Neural progenitor cell (in vitro differentiated cells): ENCODE measurements around the gene PRDM16. TPM values are rescaled to one million over a fixed set of nuclear protein-coding genes. Genes with fewer than 3 reads are reported as not detected.

ENCODE experiments used
- DNase-seq: peaks from one replicate; pipeline ENCODE4 v3.0.0-alpha.2; 2016; ENCODE audit warnings: low spot score
- H2AFZ ChIP-seq: fragments of 200-600 bp; sonication (generic); replicated peaks from 2 replicates; pipeline ENCODE4 v1.6.1; 2016; ENCODE audit warnings: antibody characterized with exemption
- H3F3A ChIP-seq: fragments of 200-600 bp; sonication (generic); 2 replicates; pipeline ENCODE4 v1.6.1; 2016; ENCODE audit warnings: antibody characterized with exemption, low read depth
- H3K27ac ChIP-seq: fragments of 200-600 bp; sonication (generic); 2 replicates; pipeline ENCODE4 v1.5.1; 2016; ENCODE audit warnings: mild to moderate bottlenecking
- H3K27me3 ChIP-seq: fragments of 200-600 bp; sonication (generic); 2 replicates; pipeline ENCODE4 v1.6.1; 2016; ENCODE audit warnings: mild to moderate bottlenecking, moderate library complexity
- H3K36me3 ChIP-seq: fragments of 200-600 bp; sonication (generic); 2 replicates; pipeline ENCODE4 v1.5.1; 2016
- H3K4me1 ChIP-seq: fragments of 200-600 bp; sonication (generic); 2 replicates; pipeline ENCODE4 v1.6.1; 2016; ENCODE audit warnings: mixed run types
- H3K4me2 ChIP-seq: fragments of 200-600 bp; sonication (generic); 2 replicates; pipeline ENCODE4 v1.6.1; 2016
- H3K4me3 ChIP-seq: fragments of 200-600 bp; sonication (generic); 2 replicates; pipeline ENCODE4 v1.5.1; 2016
- H3K79me2 ChIP-seq: fragments of 200-600 bp; sonication (generic); 2 replicates; pipeline ENCODE4 v1.6.1; 2016; ENCODE audit warnings: low read depth
- H3K9ac ChIP-seq: fragments of 200-600 bp; sonication (generic); 2 replicates; pipeline ENCODE4 v1.6.1; 2016
- H3K9me3 ChIP-seq: fragments of 200-600 bp; sonication (generic); 2 replicates; pipeline ENCODE4 v1.5.1; 2016; ENCODE audit warnings: low read depth
- H4K20me1 ChIP-seq: fragments of 200-600 bp; sonication (generic); 2 replicates; pipeline ENCODE4 v1.6.1; 2016; ENCODE audit warnings: low read depth
- H3K27ac Mint-ChIP-seq: 3 replicates; pipeline ENCODE4 v1.8.0; 2021; ENCODE audit warnings: mixed read lengths
- H3K27me3 Mint-ChIP-seq: 2 replicates; pipeline ENCODE4 v1.8.0; 2022; ENCODE audit warnings: low read depth, mild to moderate bottlenecking, inconsistent platforms, moderate library complexity, mixed read lengths; ENCODE audit not compliant: insufficient read depth
- H3K36me3 Mint-ChIP-seq: 3 replicates; pipeline ENCODE4 v1.8.0; 2021; ENCODE audit warnings: mixed read lengths
- H3K4me1 Mint-ChIP-seq: 3 replicates; pipeline ENCODE4 v1.8.0; 2021; ENCODE audit warnings: mixed read lengths
- H3K4me3 Mint-ChIP-seq: 3 replicates; pipeline ENCODE4 v1.8.0; 2021; ENCODE audit warnings: mild to moderate bottlenecking, moderate library complexity, mixed read lengths
- H3K9me3 Mint-ChIP-seq: 3 replicates; pipeline ENCODE4 v1.8.0; 2020; ENCODE audit warnings: mixed read lengths
- EZH2 ChIP-seq: fragments of 200-600 bp; sonication (generic); IDR thresholded peaks from 2 replicates; pipeline ENCODE4 v1.6.1; 2017; ENCODE audit warnings: antibody characterized with exemption, mild to moderate bottlenecking, moderate library complexity
- EZH2phosphoT487 ChIP-seq: fragments of 200-600 bp; sonication (generic); IDR thresholded peaks from 2 replicates; pipeline ENCODE4 v1.6.1; 2017; ENCODE audit warnings: antibody characterized with exemption
- total RNA-seq: library from RNA; depleted of rRNA; stranded (reverse); fragments of >200 nt; gene quantifications from 2 replicates; pipeline ENCODE4 v1.2.3, GENCODE V29; 2015; ENCODE audit warnings: low replicate concordance
- TF ChIP-seq, protein P1 (sequence below): fragments of 200-600 bp; sonication (generic); IDR thresholded peaks from 2 replicates; pipeline ENCODE4 v1.5.1; 2017; ENCODE audit warnings: antibody characterized with exemption, mild to moderate bottlenecking

Gene PRDM16
- total RNA-seq, 1 donor from 2014 or later, result 1.9 TPM

DNA sequence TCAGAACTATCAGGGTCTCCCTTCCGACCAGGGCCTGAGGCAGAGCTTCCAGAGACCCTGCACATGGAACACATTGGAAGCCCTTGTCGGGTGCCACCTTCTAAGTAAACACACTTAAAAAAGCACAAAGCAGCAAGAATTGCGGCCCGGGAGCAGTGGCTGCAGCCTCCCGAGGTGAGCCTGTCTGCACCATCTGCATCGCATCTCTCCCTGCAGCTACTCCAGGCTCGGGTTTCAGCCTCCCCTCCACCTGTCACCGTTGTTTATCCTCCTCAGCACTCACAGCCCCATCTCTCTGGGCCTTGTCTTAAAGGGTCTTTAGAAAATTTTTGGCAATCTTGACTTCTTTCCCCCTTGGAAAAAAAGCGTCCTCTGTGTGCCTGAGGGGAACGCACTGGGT lies 290.3 kb downstream of the PRDM16 start:
- Mint-ChIP-seq H3K36me3 (peaks cover 2% of the 10 kb centered on the region), H3K4me3 (no peak overlapping the region), H3K4me1 (peaks cover 68% of the 10 kb centered on the region), H3K27ac (no peak overlapping the region), H3K27me3 (peaks cover 10% of the 10 kb centered on the region), H3K9me3 (peaks cover 2% of the 10 kb centered on the region)
- no peak overlapping the region for H3K4me2 ChIP-seq
- TF ChIP-seq, protein P1, sequence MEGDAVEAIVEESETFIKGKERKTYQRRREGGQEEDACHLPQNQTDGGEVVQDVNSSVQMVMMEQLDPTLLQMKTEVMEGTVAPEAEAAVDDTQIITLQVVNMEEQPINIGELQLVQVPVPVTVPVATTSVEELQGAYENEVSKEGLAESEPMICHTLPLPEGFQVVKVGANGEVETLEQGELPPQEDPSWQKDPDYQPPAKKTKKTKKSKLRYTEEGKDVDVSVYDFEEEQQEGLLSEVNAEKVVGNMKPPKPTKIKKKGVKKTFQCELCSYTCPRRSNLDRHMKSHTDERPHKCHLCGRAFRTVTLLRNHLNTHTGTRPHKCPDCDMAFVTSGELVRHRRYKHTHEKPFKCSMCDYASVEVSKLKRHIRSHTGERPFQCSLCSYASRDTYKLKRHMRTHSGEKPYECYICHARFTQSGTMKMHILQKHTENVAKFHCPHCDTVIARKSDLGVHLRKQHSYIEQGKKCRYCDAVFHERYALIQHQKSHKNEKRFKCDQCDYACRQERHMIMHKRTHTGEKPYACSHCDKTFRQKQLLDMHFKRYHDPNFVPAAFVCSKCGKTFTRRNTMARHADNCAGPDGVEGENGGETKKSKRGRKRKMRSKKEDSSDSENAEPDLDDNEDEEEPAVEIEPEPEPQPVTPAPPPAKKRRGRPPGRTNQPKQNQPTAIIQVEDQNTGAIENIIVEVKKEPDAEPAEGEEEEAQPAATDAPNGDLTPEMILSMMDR, result no peak
- no peak for TF ChIP-seq EZH2
- no peak for TF ChIP-seq EZH2phosphoT487
- H3K79me2 ChIP-seq, result no peaks in the 10 kb centered on the region
- no peak overlapping the region for H3K4me3 ChIP-seq
- peaks cover 37% of the 10 kb centered on the region for H3K4me1 ChIP-seq
- no peak overlapping the region for H2AFZ ChIP-seq
- H3K36me3 ChIP-seq, result no peaks in the 10 kb centered on the region
- H3K9ac ChIP-seq, result no peak overlapping the region
- no peaks in the 10 kb centered on the region for H3K9me3 ChIP-seq
- no peak for DNase-seq
- H3F3A ChIP-seq, result peaks cover 3% of the 10 kb centered on the region
- no peaks in the 10 kb centered on the region for H4K20me1 ChIP-seq
- H3K27me3 ChIP-seq, result no peaks in the 10 kb centered on the region
- H3K27ac ChIP-seq, result no peak overlapping the region

DNA sequence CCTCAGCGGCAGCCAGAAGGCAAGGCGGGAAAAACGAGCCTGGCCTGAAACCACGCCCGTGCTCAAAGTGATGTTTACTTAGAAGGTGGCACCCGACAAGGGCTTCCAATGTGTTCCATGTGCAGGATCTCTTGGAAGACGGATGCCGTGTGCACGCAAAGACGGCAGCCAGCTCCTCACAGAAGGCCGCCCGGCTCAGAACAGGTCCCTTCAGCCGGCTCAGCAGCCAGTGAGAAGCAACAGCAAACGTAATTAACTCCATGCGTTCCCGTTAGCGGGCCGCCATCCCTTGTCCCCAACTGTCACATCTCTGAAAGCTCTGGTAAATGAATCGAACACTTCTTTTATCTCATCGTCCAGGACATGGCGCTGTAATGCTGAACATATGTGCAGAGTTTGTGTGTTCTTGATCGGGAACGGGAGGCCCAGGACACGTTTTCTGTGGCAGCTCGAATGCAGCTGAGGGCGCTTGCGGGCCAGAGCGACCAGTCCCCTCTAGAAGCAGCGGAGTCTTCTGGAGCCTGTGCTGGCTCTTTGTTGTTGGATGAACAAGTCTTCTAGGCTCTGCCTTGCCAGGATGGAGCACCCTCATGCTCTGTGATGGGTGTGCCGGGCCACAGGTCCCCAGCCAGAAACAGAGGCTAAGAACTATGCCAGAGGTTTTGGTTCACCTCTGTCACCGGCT lies 290.9 kb downstream of the PRDM16 start:
- no peaks in the 10 kb centered on the region for H3K9me3 ChIP-seq
- H3K36me3 ChIP-seq, result no peaks in the 10 kb centered on the region
- no peak for DNase-seq
- H3K4me2 ChIP-seq, result no peak overlapping the region
- H3K4me1 Mint-ChIP-seq, result peaks cover 65% of the 10 kb centered on the region
- H3K4me3 Mint-ChIP-seq, result no peak overlapping the region
- TF ChIP-seq, protein P1, result no peak
- TF ChIP-seq EZH2, result no peak
- TF ChIP-seq EZH2phosphoT487, result no peak
- H3K4me3 ChIP-seq, result no peak overlapping the region
- H3K36me3 Mint-ChIP-seq, result peaks cover 2% of the 10 kb centered on the region
- no peak overlapping the region for H3K27ac Mint-ChIP-seq
- H2AFZ ChIP-seq, result no peak overlapping the region
- H3K9ac ChIP-seq, result no peak overlapping the region
- H3K79me2 ChIP-seq, result no peaks in the 10 kb centered on the region
- no peak overlapping the region for H3K27ac ChIP-seq
- peaks cover 11% of the 10 kb centered on the region for H3K27me3 Mint-ChIP-seq
- H3F3A ChIP-seq, result no peaks in the 10 kb centered on the region
- peaks cover 2% of the 10 kb centered on the region for H3K9me3 Mint-ChIP-seq
- no peaks in the 10 kb centered on the region for H3K27me3 ChIP-seq
- H3K4me1 ChIP-seq, result peaks cover 31% of the 10 kb centered on the region
- no peaks in the 10 kb centered on the region for H4K20me1 ChIP-seq

DNA sequence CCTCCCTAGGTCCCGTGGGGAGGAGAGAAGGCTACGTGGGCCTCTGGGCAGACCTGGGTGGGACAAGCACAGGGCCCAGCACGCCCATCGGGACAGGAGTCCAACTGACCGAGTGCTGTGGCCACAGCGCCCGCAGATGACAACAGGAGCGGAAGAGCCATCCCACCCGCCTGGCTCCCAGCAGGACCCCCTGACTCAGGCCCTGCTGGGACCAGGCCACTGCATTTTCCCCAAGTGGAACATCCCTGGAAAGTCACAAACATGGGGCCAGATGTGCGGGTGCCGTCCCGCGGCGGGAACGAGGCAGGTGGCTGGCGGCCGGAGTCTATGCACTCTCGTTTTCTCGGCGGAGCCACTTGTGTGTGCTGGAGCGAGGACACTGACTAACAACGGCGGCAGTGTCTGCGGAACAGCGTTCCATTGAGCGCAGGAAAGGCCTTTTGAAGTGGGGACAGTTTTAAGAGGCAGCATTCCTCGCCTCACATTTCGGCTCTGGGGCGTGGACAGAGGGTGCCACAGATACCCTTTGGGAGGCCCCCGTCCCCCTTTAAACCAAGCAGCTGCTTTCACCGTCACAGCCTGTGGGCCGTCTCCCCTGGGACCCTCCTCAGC lies 291.7 kb downstream of the PRDM16 start:
- Mint-ChIP-seq H3K4me1 (peaks cover 68% of the 10 kb centered on the region), H3K27me3 (peaks cover 10% of the 10 kb centered on the region), H3K36me3 (peaks cover 2% of the 10 kb centered on the region), H3K4me3 (no peak overlapping the region), H3K9me3 (peaks cover 2% of the 10 kb centered on the region), H3K27ac (no peak overlapping the region)
- Histone ChIP-seq H3K9ac (no peak overlapping the region), H3K79me2 (no peaks in the 10 kb centered on the region), H3K4me3 (no peak overlapping the region), H3K27ac (no peak overlapping the region), H3F3A (no peaks in the 10 kb centered on the region), H2AFZ (no peak overlapping the region), H3K4me1 (peaks cover 25% of the 10 kb centered on the region), H4K20me1 (no peaks in the 10 kb centered on the region), H3K27me3 (no peaks in the 10 kb centered on the region), H3K36me3 (no peaks in the 10 kb centered on the region), H3K9me3 (no peaks in the 10 kb centered on the region), H3K4me2 (no peak overlapping the region)
- no peak for DNase-seq
- TF ChIP-seq, protein P1, result no peak
- no peak for TF ChIP-seq EZH2phosphoT487
- no peak for TF ChIP-seq EZH2
